GM12878 (cell line): ENCODE results near the gene TMEM50B.
"Not testable (repeated sequence)": the region's sequence is repeated elsewhere in the genome, so short reads cannot be mapped to it uniquely, and the experiment has no call there.

Experiments used
- IKZF1 ChIP-seq: fragments of 450-650 bp; conservative IDR thresholded peaks from 2 replicates; pipeline ENCODE4 v1.6.1; 2017; ENCODE audit warnings: antibody characterized with exemption, mild to moderate bottlenecking
- POLR2A ChIP-seq: IDR thresholded peaks from 2 replicates; pipeline ENCODE4 v1.6.1; 2011; ENCODE audit warnings: low read depth, mild to moderate bottlenecking, low read length
- POLR2AphosphoS5 ChIP-seq: IDR thresholded peaks from 2 replicates; pipeline ENCODE4 v1.6.1; 2011; ENCODE audit warnings: mild to moderate bottlenecking, low read length, inconsistent platforms
- REST ChIP-seq: IDR thresholded peaks from 2 replicates; pipeline ENCODE4 v1.6.1; 2012; ENCODE audit warnings: mild to moderate bottlenecking, low read depth, low read length

DNA sequence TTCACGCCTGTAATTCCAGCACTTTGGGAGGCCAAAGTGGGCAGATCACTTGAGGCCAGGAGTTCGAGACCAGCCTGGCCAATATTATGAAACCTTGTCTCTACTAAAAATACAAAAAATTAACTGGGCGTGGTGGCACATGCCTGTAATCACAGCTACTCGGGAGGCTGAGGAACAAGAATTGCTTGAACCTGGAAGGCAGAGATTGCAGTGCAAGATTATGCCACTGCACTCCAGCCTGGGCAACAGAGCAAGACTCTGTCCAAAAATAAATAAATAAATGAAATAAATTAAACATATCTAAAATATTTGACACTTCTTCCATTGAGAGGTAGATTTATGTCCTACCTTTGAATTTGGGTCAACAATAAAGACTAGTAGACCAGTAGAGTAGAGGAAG, 10.6 kb downstream of the TMEM50B start:
- not testable (repeated sequence) for TF ChIP-seq POLR2A, IKZF1, REST, POLR2AphosphoS5
